Measurements from ENCODE around the gene SOAT1.

DNA sequence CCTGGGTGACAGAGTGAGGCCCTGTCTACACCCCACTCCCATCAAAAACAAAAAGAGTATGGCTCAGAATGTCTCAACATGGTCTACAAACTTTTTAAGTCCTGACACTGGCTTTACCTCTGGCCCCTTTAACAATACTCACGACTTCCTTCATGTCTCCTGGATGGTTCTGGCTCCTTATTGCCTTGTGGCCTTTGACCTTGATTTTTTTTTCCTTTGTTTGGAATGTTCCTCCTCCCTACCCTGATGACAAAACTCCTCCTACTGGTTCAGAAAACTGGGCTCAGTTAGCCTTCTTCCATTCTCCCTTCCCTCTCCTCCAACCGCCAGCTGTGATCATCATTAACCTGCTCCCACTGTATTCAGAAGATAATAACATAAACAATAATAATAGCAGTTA lies 4.6 kb upstream of the SOAT1 start:
- TF ChIP-seq EZH2 (IDR thresholded peaks at IDR 0.05) (no peak), POLR2A (IDR thresholded peaks at IDR 0.05; ENCODE audit: borderline replicate concordance, extremely low read depth, insufficient read depth, insufficient read length) (no peak), ZBTB33 (IDR thresholded peaks at IDR 0.05; ENCODE audit: extremely low read depth, insufficient replicate concordance, low read length) (no peak)

All from HCT116 (cell line).